Endothelial cell of hepatic sinusoid (primary cell): ENCODE measurements around the gene LEMD3.

ENCODE experiments used
- in situ Hi-C: cut with HindIII; loops from 2 replicates; pipeline ENCODE4 v1.10.0; 2017; ENCODE audit warnings: low sequenced_read_pairs

The LEMD3 gene

GRCh38 chr12:65204886-65205525 is 35.6 kb downstream of the LEMD3 start:
- in situ Hi-C loops = no loop called here

DNA sequence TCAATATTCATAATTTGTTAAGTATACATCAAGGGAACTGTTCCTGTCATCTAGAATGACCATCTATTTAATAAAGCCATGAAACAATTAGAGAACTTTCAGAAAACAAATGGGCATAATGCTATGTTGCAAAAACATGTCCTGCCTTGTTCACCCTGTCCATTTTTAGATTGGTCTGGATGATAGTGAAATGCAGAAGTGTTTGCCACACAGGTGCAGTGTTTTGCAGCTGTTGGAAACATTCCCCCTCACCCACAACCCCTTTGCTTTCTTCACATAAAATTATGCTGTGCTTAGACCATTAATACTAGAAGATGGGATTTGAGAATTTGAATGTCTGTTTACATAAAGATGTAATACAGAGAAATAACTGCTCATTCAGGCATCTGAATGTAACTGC is 36.5 kb downstream of the LEMD3 start:
- in situ Hi-C loops = no loop called here

DNA sequence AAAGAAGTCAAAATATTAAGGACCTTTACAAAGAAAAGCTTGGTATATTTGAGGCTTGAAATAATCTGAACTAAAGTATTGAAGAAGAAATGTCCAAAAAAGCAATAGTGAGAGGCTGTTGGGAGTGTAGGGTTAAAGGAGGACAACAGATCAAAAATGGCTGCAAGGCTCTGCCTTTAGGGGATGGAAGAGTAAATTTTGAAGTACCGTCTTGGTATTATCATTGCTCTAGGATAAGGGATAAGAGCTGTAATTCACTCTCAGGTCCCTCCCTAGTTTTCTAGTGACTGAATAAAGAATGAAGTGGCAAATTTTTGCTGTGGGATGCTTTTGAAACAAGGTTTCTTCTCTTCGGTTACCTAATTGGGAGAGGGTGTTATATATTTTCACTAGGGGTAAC is 38.7 kb downstream of the LEMD3 start:
- in situ Hi-C loops = no loop called here

GRCh38 chr12:65208964-65209654 is 39.7 kb downstream of the LEMD3 start:
- in situ Hi-C loops = no loop called here

DNA sequence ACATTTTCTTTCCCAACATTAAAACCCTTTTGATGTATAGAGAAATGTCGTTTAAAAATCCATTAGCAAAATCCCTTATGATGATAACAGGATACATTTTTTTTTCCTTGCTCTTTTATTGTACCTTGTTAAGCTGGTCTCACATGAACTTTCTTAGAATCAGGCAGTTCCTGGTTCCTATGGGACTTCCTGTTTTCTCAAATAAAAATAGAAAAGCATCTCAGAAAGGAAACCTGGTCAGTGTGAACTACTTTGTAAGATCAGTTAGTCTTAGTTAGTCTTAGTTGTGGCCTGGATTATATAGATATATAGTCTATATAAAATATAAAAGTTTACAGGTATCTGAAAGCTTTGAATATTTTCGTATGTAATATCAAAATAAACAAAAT is 40.3 kb downstream of the LEMD3 start:
- in situ Hi-C loops = loop anchor here (10.0 kb wide), 1 partner anchor 315 kb away; no protein-coding TSS in a partner anchor

- in situ Hi-C loops = loop anchor here (10.0 kb wide), 1 partner anchor 322 kb away; no protein-coding TSS in a partner anchor
These were observed 47.7 kb downstream of the LEMD3 start for GRCh38 chr12:65217086-65217485.

- in situ Hi-C loops = no loop called here
These were observed 51.4 kb downstream of the LEMD3 start for GRCh38 chr12:65220761-65221160.

- in situ Hi-C loops = no loop called here
These were observed 60.1 kb downstream of the LEMD3 start for GRCh38 chr12:65229441-65229840.

GRCh38 chr12:65232476-65233077 is 63.2 kb downstream of the LEMD3 start:
- in situ Hi-C loops = no loop called here

- in situ Hi-C loops = no loop called here
These were observed 67.8 kb downstream of the LEMD3 start for GRCh38 chr12:65237153-65237552.

DNA sequence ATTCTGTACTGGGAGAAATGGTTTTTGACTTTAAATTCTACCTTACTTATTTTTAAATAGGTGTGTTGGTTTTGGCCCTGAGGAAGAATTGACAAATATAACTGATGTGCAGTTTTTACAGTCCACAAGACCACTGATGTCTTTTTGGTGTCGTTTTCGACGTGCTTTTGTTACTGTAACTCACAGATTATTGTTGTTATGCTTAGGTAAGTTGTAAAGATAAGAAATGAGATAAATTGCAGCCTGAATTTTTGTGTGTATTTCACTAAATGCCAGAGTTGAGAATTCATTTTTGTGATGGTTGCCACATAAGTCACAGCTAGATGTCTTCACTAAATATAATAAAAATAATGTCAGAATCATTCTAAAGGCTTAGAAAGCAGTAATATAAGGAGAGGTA is 69.2 kb downstream of the LEMD3 start:
- in situ Hi-C loops = no loop called here

- in situ Hi-C loops = no loop called here
These were observed 79.6 kb downstream of the LEMD3 start for GRCh38 chr12:65248656-65249633.

- in situ Hi-C loops = no loop called here
These were observed 83.1 kb downstream of the LEMD3 start for GRCh38 chr12:65252515-65252914.

- in situ Hi-C loops = no loop called here
These were observed 88.6 kb downstream of the LEMD3 start for GRCh38 chr12:65257986-65258385.

DNA sequence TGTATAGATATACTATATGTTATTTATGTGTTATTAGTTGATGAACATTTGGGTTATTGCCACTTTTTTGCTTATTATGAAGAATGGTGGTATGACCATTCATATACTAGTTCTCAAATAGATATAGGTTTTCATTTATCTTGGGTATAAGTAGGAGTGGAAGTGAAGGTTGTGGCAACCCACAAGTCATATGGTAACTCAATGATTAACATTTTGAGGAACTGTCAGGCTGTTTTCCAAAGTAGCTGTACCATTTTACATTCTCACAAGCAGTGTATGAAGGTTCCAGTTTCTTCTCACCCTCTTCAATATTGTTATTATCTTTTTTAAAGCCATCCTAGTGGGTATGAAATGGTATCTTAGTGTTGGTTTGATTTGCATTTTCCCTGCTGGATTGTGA is 90.1 kb downstream of the LEMD3 start:
- in situ Hi-C loops = no loop called here

DNA sequence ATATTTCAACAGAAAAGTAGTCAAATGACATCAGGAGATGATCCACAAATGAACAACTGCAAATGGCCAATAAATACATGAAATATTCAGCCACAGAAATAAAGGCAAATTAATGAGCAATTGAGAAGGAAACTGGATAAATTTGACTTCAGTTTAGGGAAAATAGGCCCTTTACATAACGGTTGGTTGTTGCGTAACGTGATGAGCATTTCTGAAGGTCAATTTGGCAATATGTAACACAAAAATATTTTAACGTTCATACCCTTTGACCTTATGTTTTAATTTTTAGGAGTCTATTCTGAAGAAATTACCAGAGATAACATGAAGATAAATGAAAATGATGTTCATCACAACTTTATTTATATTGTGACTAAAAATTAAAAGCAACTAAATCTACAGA is 94.4 kb downstream of the LEMD3 start:
- in situ Hi-C loops = no loop called here

- in situ Hi-C loops = no loop called here
These were observed 97.0 kb downstream of the LEMD3 start for GRCh38 chr12:65266408-65266807.

DNA sequence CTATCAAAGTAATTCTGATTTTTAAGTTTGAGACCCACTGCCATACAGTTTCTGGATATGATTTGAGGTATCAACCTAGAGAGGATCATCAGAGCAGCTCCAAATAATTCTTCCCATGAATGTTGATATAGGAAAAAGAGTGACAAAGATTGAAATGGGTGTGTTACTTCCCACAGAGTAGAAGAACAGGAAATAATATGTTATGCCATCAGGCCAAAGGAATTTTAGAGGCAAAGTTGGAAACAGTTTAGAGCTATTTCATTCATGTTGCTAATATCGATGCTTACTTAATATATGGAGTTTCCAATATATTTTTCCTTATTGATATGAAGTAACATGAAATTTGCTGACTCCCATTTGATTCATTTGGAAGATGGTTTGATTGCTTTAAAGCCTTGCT is 100.2 kb downstream of the LEMD3 start:
- in situ Hi-C loops = no loop called here

- in situ Hi-C loops = no loop called here
These were observed 105.4 kb downstream of the LEMD3 start for GRCh38 chr12:65274602-65275272.

DNA sequence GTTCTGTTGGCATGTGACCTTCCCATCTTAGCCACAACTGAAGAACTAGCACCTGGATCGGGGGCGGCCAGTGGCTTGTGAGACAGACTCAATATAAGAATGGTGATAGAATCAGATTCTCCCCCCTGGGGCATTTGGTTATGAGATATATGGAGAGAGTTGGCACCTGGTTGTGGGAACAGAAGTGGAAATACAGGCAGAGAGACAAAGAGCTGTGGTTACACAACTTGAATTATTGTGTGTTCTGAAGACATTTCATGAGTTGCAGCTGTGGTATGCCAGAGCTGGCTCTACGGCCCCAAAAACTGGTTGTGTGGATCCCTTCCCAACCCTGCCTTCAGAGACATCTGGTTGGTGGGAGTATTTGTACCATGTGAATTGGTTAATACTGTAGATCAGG is 106.2 kb downstream of the LEMD3 start:
- in situ Hi-C loops = no loop called here
